ENCODE data around the gene SIL1. TPM values are rescaled to one million over a fixed set of nuclear protein-coding genes. Genes with fewer than 3 reads are reported as not detected.

Gene SIL1
- total and polyA plus RNA-seq, 2 donors (not counting 3 experiments of a cell fraction or from before 2014, with no cell fraction given), result 47.6 to 67.2 TPM

DNA sequence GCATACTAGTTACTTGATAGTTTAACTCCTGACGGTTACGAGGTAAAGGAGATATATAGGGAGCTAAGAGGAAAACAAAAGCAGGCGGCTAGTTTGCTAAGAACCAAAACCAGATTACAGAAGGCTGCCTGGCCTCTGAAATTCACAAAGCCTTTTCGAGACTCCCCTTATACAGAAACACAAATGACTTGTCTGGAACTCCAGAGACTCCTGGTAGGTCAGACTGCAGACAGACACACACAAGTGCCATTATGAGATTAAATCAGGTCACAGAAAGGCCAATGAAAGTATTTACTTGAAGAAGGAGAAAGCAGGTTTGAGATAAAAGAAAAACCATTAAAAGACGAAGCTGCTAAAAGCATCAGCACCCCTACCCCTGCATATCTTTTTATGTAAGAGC, 180.5 kb downstream of the SIL1 start:
- no peak overlapping the region for H2AFZ ChIP-seq (ENCODE audit: low read depth, low read length)
- CTCF ChIA-PET, result no interaction called here
- intact Hi-C loops (cut with micrococcal nuclease), result no loop called here

More for the DNA sequence above, 180.5 kb downstream of the SIL1 start:
- no peaks in the 10 kb centered on the region for H3K27me3 ChIP-seq (ENCODE audit: control insufficient read depth in 2 of 2, insufficient read depth in 2 of 2, low read length in 2 of 2)
- H3K9ac ChIP-seq (replicated peaks; ENCODE audit: extremely low read depth, insufficient read depth, low read length), result no peak overlapping the region
- H3K4me2 ChIP-seq (ENCODE audit: insufficient read depth, low read length), result no peak overlapping the region
- no peak overlapping the region for H3K4me3 ChIP-seq (replicated peaks in 1 of 3; ENCODE audit: insufficient read depth in 1 of 3, low read depth in 1 of 3, low read length in 3 of 3)
- no peak overlapping the region for H3K27ac ChIP-seq (ENCODE audit: insufficient read depth, low read depth, low read length)
- no peaks in the 10 kb centered on the region for H3K9me1 ChIP-seq (replicated peaks; ENCODE audit: control insufficient read depth, extremely low read depth, insufficient read depth, low read length)
- H4K20me1 ChIP-seq (replicated peaks; ENCODE audit: control insufficient read depth, extremely low read depth, insufficient read depth, low read length), result no peaks in the 10 kb centered on the region
- no peaks in the 10 kb centered on the region for H3K79me2 ChIP-seq (ENCODE audit: control insufficient read depth, insufficient read depth, low read length)
- DNase-seq (ENCODE audit: low read depth, low spot score), result no peak
- FAIRE-seq, result no peak
- TF ChIP-seq FOS (IDR thresholded peaks at IDR 0.05; ENCODE audit: borderline replicate concordance, insufficient read depth, low read length) (no peak), GATA2 (IDR thresholded peaks at IDR 0.05; ENCODE audit: insufficient read depth, insufficient read length, low read depth, low read length) (no peak), EZH2 (IDR thresholded peaks at IDR 0.05; ENCODE audit: borderline replicate concordance, low read depth, low read length, severe bottlenecking) (no peak), MYC (IDR thresholded peaks at IDR 0.05; ENCODE audit: low read depth, low read length) (no peak), POLR2AphosphoS5 (IDR thresholded peaks at IDR 0.05; ENCODE audit: insufficient read depth, low read depth, low read length) (no peak), JUN (IDR thresholded peaks at IDR 0.05; ENCODE audit: borderline replicate concordance, insufficient read depth, insufficient read length, low read depth) (no peak), POLR2A (IDR thresholded peaks at IDR 0.05; ENCODE audit: low read depth, low read length) (no peak)
- TF ChIP-seq, protein P1, sequence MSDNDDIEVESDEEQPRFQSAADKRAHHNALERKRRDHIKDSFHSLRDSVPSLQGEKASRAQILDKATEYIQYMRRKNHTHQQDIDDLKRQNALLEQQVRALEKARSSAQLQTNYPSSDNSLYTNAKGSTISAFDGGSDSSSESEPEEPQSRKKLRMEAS (IDR thresholded peaks at IDR 0.05; ENCODE audit: insufficient read depth, insufficient read length), result no peak
- TF ChIP-seq, protein P2, sequence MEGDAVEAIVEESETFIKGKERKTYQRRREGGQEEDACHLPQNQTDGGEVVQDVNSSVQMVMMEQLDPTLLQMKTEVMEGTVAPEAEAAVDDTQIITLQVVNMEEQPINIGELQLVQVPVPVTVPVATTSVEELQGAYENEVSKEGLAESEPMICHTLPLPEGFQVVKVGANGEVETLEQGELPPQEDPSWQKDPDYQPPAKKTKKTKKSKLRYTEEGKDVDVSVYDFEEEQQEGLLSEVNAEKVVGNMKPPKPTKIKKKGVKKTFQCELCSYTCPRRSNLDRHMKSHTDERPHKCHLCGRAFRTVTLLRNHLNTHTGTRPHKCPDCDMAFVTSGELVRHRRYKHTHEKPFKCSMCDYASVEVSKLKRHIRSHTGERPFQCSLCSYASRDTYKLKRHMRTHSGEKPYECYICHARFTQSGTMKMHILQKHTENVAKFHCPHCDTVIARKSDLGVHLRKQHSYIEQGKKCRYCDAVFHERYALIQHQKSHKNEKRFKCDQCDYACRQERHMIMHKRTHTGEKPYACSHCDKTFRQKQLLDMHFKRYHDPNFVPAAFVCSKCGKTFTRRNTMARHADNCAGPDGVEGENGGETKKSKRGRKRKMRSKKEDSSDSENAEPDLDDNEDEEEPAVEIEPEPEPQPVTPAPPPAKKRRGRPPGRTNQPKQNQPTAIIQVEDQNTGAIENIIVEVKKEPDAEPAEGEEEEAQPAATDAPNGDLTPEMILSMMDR (IDR thresholded peaks at IDR 0.05; ENCODE audit: extremely low read depth in 1 of 2, insufficient read depth in 1 of 2, low read depth in 1 of 2, low read length in 2 of 2), result no peak
- peaks cover 13% of the 10 kb centered on the region for H3K4me1 ChIP-seq (ENCODE audit: control insufficient read depth, extremely low read depth, insufficient read depth, low read length)
- no TSS peak for BruUV-seq (replicated peaks)
- no peaks in the 10 kb centered on the region for H3K36me3 ChIP-seq (ENCODE audit: control insufficient read depth in 2 of 2, extremely low read depth in 1 of 2, insufficient read depth in 2 of 2, low read length in 2 of 2)
- POLR2A ChIA-PET, result no interaction called here
- dilution Hi-C loops (cut with MboI; ENCODE audit: extremely low pct_ligation_motif_present, low sequenced_read_pairs), result no loop called here
- no peaks in the 10 kb centered on the region for H3K9me3 ChIP-seq (replicated peaks; ENCODE audit: control insufficient read depth, insufficient read depth, low read length)
